ENCODE results near the gene OSCP1. TPM values are rescaled to one million over a fixed set of nuclear protein-coding genes. Genes with fewer than 3 reads are reported as not detected.

OSCP1 gene
- total RNA-seq, 1 experiment from 2014 or later = 3.2 TPM

GRCh38 chr1:36479505-36480051 is 29.3 kb upstream of the OSCP1 start:
- Mint-ChIP-seq H3K9me3 (no peaks in the 10 kb centered on the region), H3K4me1 (peaks cover 10% of the 10 kb centered on the region in 2 experiments), H3K4me3 (no peak overlapping the region), H3K27me3 (ENCODE audit: low read depth) (peaks cover 44% of the 10 kb centered on the region), H3K36me3 (ENCODE audit: insufficient read depth in 1 of 3, low read depth in 3 of 3) (no peaks in the 10 kb centered on the region), H3K27ac (no peak overlapping the region)
- Histone ChIP-seq H3K9me3 (ENCODE audit: control insufficient read depth, low read depth, low read length) (no peaks in the 10 kb centered on the region), H2BK5ac (ENCODE audit: insufficient read length, low read length) (no peak overlapping the region), H3K14ac (ENCODE audit: insufficient read depth, low read length) (no peak overlapping the region), H3K18ac (ENCODE audit: insufficient read length, low read depth, low read length) (no peak overlapping the region), H3K56ac (ENCODE audit: insufficient read length, low read depth, low read length) (no peak overlapping the region), H3K9ac (ENCODE audit: extremely low read depth, insufficient read length, low read length) (no peak overlapping the region), H4K20me1 (ENCODE audit: control insufficient read depth, insufficient read depth, insufficient read length) (no peaks in the 10 kb centered on the region), H2BK120ac (ENCODE audit: low read depth, low read length, poor library complexity, severe bottlenecking) (no peak overlapping the region), H2AK5ac (ENCODE audit: insufficient read length, low read length) (no peak overlapping the region), H3K27me3 (ENCODE audit: insufficient read depth, low read length) (no peaks in the 10 kb centered on the region; the same call in 1 of the 2 replicates), H2BK12ac (ENCODE audit: insufficient read length, low read depth, low read length) (no peak overlapping the region), H3K27ac (ENCODE audit: insufficient read length, low read depth, low read length) (no peak overlapping the region), H3K23me2 (ENCODE audit: insufficient read length, low read depth, low read length, poor library complexity, severe bottlenecking) (no peaks in the 10 kb centered on the region), H3K79me1 (ENCODE audit: insufficient read depth, low read depth, low read length, poor library complexity, severe bottlenecking) (no peaks in the 10 kb centered on the region), H2BK15ac (ENCODE audit: low read depth, low read length) (no peak overlapping the region), H3K4me1 (ENCODE audit: insufficient read depth, low read length) (no peaks in the 10 kb centered on the region), H4K5ac (ENCODE audit: insufficient read length, low read depth, low read length) (no peak overlapping the region), H3K79me2 (ENCODE audit: insufficient read depth, low read length) (no peaks in the 10 kb centered on the region), H3K23ac (ENCODE audit: insufficient read length, low read depth, low read length) (no peak overlapping the region), H3K4ac (ENCODE audit: low read depth, low read length) (no peak overlapping the region), H3K4me2 (ENCODE audit: insufficient read depth, insufficient read length, low read length) (no peak overlapping the region), H2BK20ac (ENCODE audit: low read depth, low read length, poor library complexity, severe bottlenecking) (no peak overlapping the region), H3T11ph (ENCODE audit: low read length) (no peak overlapping the region), H4K91ac (ENCODE audit: insufficient read length, low read depth, low read length) (no peak overlapping the region), H2AFZ (ENCODE audit: low read length) (no peak overlapping the region), H4K8ac (replicated peaks; ENCODE audit: insufficient read length, low read depth, low read length) (no peak overlapping the region)
- DNase-seq = no peak
- TF ChIP-seq CTCF (conservative IDR thresholded peaks at IDR 0.05) = no peak
- no CpG with 5 or more reads among the region's 2 CpGs for WGBS (ENCODE audit: extremely low coverage, insufficient read length, low lambda C conversion rate)
